Stimulated activated memory B cell treated with anti-CD40 and anti-IgM and Interleukin-4, amounts not matched to agents 10 μg/mL and 1 μg/mL and 100 μg/mL, for 72 hours (primary cell): ENCODE measurements around the gene SCYGR1.

Experiments
- ATAC-seq: fragments of 150-1000 bp; cut with Tn5 transposase; 2 replicates; pipeline ENCODE4 v1.10.0; 2021
- H3K27ac Mint-ChIP-seq: one replicate; pipeline ENCODE4 v1.8.0; 2022; ENCODE audit warnings: mild to moderate bottlenecking, mixed read lengths
- H3K27me3 Mint-ChIP-seq: one replicate; pipeline ENCODE4 v1.8.0; 2022; ENCODE audit warnings: mixed read lengths
- H3K36me3 Mint-ChIP-seq: one replicate; pipeline ENCODE4 v1.8.0; 2022; ENCODE audit warnings: mixed read lengths
- H3K4me1 Mint-ChIP-seq: one replicate; pipeline ENCODE4 v1.8.0; 2022; ENCODE audit warnings: mixed read lengths
- H3K4me3 Mint-ChIP-seq: one replicate; pipeline ENCODE4 v1.8.0; 2022; ENCODE audit warnings: mild to moderate bottlenecking, moderate library complexity, mixed read lengths
- H3K9me3 Mint-ChIP-seq: one replicate; pipeline ENCODE4 v1.8.0; 2022; ENCODE audit warnings: mixed read lengths

The SCYGR1 gene

GRCh38 chr2:227411320-227411989 is 23.7 kb upstream of the SCYGR1 start:
- peaks cover 63% of the 10 kb centered on the region for H3K4me1 Mint-ChIP-seq
- H3K27ac Mint-ChIP-seq, result peak overlapping the region; percentile 41
- ATAC-seq, result peak; percentile 90
- H3K27me3 Mint-ChIP-seq, result no peaks in the 10 kb centered on the region
- H3K9me3 Mint-ChIP-seq, result no peaks in the 10 kb centered on the region
- H3K36me3 Mint-ChIP-seq, result no peaks in the 10 kb centered on the region
- peak overlapping the region; percentile 25 for H3K4me3 Mint-ChIP-seq

- ATAC-seq, result no peak
- H3K4me3 Mint-ChIP-seq, result no peak overlapping the region
- H3K36me3 Mint-ChIP-seq, result no peaks in the 10 kb centered on the region
- H3K4me1 Mint-ChIP-seq, result peaks cover 66% of the 10 kb centered on the region
- no peaks in the 10 kb centered on the region for H3K27me3 Mint-ChIP-seq
- H3K9me3 Mint-ChIP-seq, result no peaks in the 10 kb centered on the region
- H3K27ac Mint-ChIP-seq, result peak overlapping the region; percentile 41
Observed at GRCh38 chr2:227410191-227410590, 22.4 kb upstream of the SCYGR1 start.

- H3K4me1 Mint-ChIP-seq, result peaks cover 57% of the 10 kb centered on the region
Observed at GRCh38 chr2:227407591-227408151, 19.9 kb upstream of the SCYGR1 start.

GRCh38 chr2:227406177-227407031 is 18.7 kb upstream of the SCYGR1 start:
- no peak for ATAC-seq
- Mint-ChIP-seq H3K27me3 (no peaks in the 10 kb centered on the region), H3K27ac (peak overlapping the region; percentile 18)

More at GRCh38 chr2:227407591-227408151, 19.9 kb upstream of the SCYGR1 start:
- Mint-ChIP-seq H3K9me3 (no peaks in the 10 kb centered on the region), H3K27ac (peak overlapping the region; percentile 18), H3K4me3 (no peak overlapping the region), H3K36me3 (no peaks in the 10 kb centered on the region), H3K27me3 (no peaks in the 10 kb centered on the region)
- ATAC-seq, result no peak

GRCh38 chr2:227404585-227405271 is 17.0 kb upstream of the SCYGR1 start:
- no peaks in the 10 kb centered on the region for H3K36me3 Mint-ChIP-seq
- H3K4me3 Mint-ChIP-seq, result no peak overlapping the region
- no peaks in the 10 kb centered on the region for H3K9me3 Mint-ChIP-seq
- peak overlapping the region; percentile 18 for H3K27ac Mint-ChIP-seq
- H3K27me3 Mint-ChIP-seq, result no peaks in the 10 kb centered on the region
- peaks cover 47% of the 10 kb centered on the region for H3K4me1 Mint-ChIP-seq
- ATAC-seq, result peak; percentile 93

More at GRCh38 chr2:227406177-227407031, 18.7 kb upstream of the SCYGR1 start:
- no peaks in the 10 kb centered on the region for H3K9me3 Mint-ChIP-seq
- no peaks in the 10 kb centered on the region for H3K36me3 Mint-ChIP-seq
- H3K4me3 Mint-ChIP-seq, result no peak overlapping the region
- H3K4me1 Mint-ChIP-seq, result peaks cover 51% of the 10 kb centered on the region

GRCh38 chr2:227402959-227403358 is 15.2 kb upstream of the SCYGR1 start:
- no peak for ATAC-seq
- Mint-ChIP-seq H3K9me3 (no peaks in the 10 kb centered on the region), H3K27ac (peak overlapping the region; percentile 67), H3K36me3 (no peaks in the 10 kb centered on the region), H3K4me3 (peak overlapping the region; percentile 40), H3K27me3 (no peaks in the 10 kb centered on the region), H3K4me1 (peaks cover 48% of the 10 kb centered on the region)

GRCh38 chr2:227402321-227402720 is 14.6 kb upstream of the SCYGR1 start:
- Mint-ChIP-seq H3K9me3 (no peaks in the 10 kb centered on the region), H3K4me1 (peaks cover 42% of the 10 kb centered on the region), H3K36me3 (no peaks in the 10 kb centered on the region), H3K27me3 (no peaks in the 10 kb centered on the region), H3K27ac (no peak overlapping the region), H3K4me3 (no peak overlapping the region)
- ATAC-seq, result no peak

GRCh38 chr2:227401550-227401949 is 13.8 kb upstream of the SCYGR1 start:
- Mint-ChIP-seq H3K4me3 (no peak overlapping the region), H3K9me3 (no peaks in the 10 kb centered on the region), H3K4me1 (peaks cover 36% of the 10 kb centered on the region), H3K36me3 (no peaks in the 10 kb centered on the region), H3K27me3 (no peaks in the 10 kb centered on the region), H3K27ac (no peak overlapping the region)
- ATAC-seq, result no peak

- H3K9me3 Mint-ChIP-seq, result no peaks in the 10 kb centered on the region
- H3K27me3 Mint-ChIP-seq, result no peaks in the 10 kb centered on the region
- no peak overlapping the region for H3K4me3 Mint-ChIP-seq
- no peak overlapping the region for H3K27ac Mint-ChIP-seq
- H3K4me1 Mint-ChIP-seq, result peaks cover 18% of the 10 kb centered on the region
- H3K36me3 Mint-ChIP-seq, result no peaks in the 10 kb centered on the region
- no peak for ATAC-seq
Observed at GRCh38 chr2:227398684-227399670, 11.2 kb upstream of the SCYGR1 start.

- no peak overlapping the region for H3K27ac Mint-ChIP-seq
- no peaks in the 10 kb centered on the region for H3K9me3 Mint-ChIP-seq
- H3K27me3 Mint-ChIP-seq, result no peaks in the 10 kb centered on the region
- H3K4me3 Mint-ChIP-seq, result no peak overlapping the region
- peaks cover 27% of the 10 kb centered on the region for H3K4me1 Mint-ChIP-seq
- no peak for ATAC-seq
- no peaks in the 10 kb centered on the region for H3K36me3 Mint-ChIP-seq
Observed at GRCh38 chr2:227397562-227397961, 9.8 kb upstream of the SCYGR1 start.

- H3K4me3 Mint-ChIP-seq, result no peak overlapping the region
- H3K9me3 Mint-ChIP-seq, result no peaks in the 10 kb centered on the region
- ATAC-seq, result no peak
- no peak overlapping the region for H3K27ac Mint-ChIP-seq
- H3K27me3 Mint-ChIP-seq, result no peaks in the 10 kb centered on the region
- peaks cover 22% of the 10 kb centered on the region for H3K4me1 Mint-ChIP-seq
- H3K36me3 Mint-ChIP-seq, result no peaks in the 10 kb centered on the region
Observed at GRCh38 chr2:227395556-227395955, 7.8 kb upstream of the SCYGR1 start.

GRCh38 chr2:227394401-227394800 is 6.7 kb upstream of the SCYGR1 start:
- ATAC-seq, result peak; percentile 24
- H3K27me3 Mint-ChIP-seq, result no peaks in the 10 kb centered on the region
- peaks cover 15% of the 10 kb centered on the region for H3K4me1 Mint-ChIP-seq
- H3K4me3 Mint-ChIP-seq, result no peak overlapping the region
- H3K9me3 Mint-ChIP-seq, result no peaks in the 10 kb centered on the region
- H3K36me3 Mint-ChIP-seq, result no peaks in the 10 kb centered on the region
- peak overlapping the region; percentile 46 for H3K27ac Mint-ChIP-seq

GRCh38 chr2:227390468-227391256 is 2.9 kb upstream of the SCYGR1 start:
- Mint-ChIP-seq H3K9me3 (no peaks in the 10 kb centered on the region), H3K36me3 (no peaks in the 10 kb centered on the region), H3K27me3 (no peaks in the 10 kb centered on the region), H3K27ac (no peak overlapping the region), H3K4me1 (peaks cover 33% of the 10 kb centered on the region), H3K4me3 (no peak overlapping the region)
- no peak for ATAC-seq

- Mint-ChIP-seq H3K27me3 (no peaks in the 10 kb centered on the region), H3K4me1 (peaks cover 40% of the 10 kb centered on the region), H3K36me3 (no peaks in the 10 kb centered on the region), H3K4me3 (no peak overlapping the region), H3K9me3 (no peaks in the 10 kb centered on the region), H3K27ac (no peak overlapping the region)
- no peak for ATAC-seq
Observed at GRCh38 chr2:227389661-227390060, 1.9 kb upstream of the SCYGR1 start.
